ENCODE data around the gene SWI5. TPM values are rescaled to one million over a fixed set of nuclear protein-coding genes. Genes with fewer than 3 reads are reported as not detected.
A peak's percentile ranks its signal among the peaks of the same experiment; 100 is the strongest.

SWI5 gene
- polyA plus RNA-seq, 3 donors, result 14.4 to 18.0 (median 16.2) TPM

GRCh38 chr9:128288273-128289004 is 12.4 kb downstream of the SWI5 start:
- peaks cover 13 to 19% of the 10 kb centered on the region in 2 donors for H3K36me3 ChIP-seq (replicated peaks in 1 of 2; ENCODE audit: control insufficient read depth in 1 of 2, insufficient read depth in 2 of 2, low read length in 2 of 2)
- Mint-ChIP-seq H3K27ac (peak overlapping the region in 2 of 7 donors; percentile 37 to 42), H3K4me1 (no peaks in the 10 kb centered on the region), H3K36me3 (peaks cover 15 to 33% of the 10 kb centered on the region in 2 donors), H3K9me3 (no peaks in the 10 kb centered on the region), H3K27me3 (ENCODE audit: low read depth in 3 of 3) (no peaks in the 10 kb centered on the region), H3K4me3 (no peak overlapping the region)
- H2AFZ ChIP-seq (ENCODE audit: insufficient read depth, low read depth, low read length, poor library complexity, severe bottlenecking), result no peak overlapping the region
- no peaks in the 10 kb centered on the region for H3K27me3 ChIP-seq (ENCODE audit: control insufficient read depth in 2 of 2, insufficient read depth in 2 of 2, low read length in 2 of 2)
- H3K27ac ChIP-seq (ENCODE audit: low read depth in 1 of 2, low read length in 2 of 2), result no peak overlapping the region
- no peaks in the 10 kb centered on the region for H3K79me2 ChIP-seq (ENCODE audit: insufficient read depth, low read length)
- H3K4me2 ChIP-seq (replicated peaks; ENCODE audit: extremely low read depth, low read length, poor library complexity, severe bottlenecking), result no peak overlapping the region
- no peak overlapping the region for H3K9ac ChIP-seq (ENCODE audit: insufficient read depth, low read length, poor library complexity, severe bottlenecking)
- intact Hi-C loops (cut with micrococcal nuclease), result no loop called here
- H4K20me1 ChIP-seq (ENCODE audit: insufficient read depth, low read length), result no peaks in the 10 kb centered on the region
- no peak for TF ChIP-seq CTCF (IDR thresholded peaks at IDR 0.05)
- 100% methylated on average over 3 of the region's 11 CpGs for WGBS (ENCODE audit: insufficient coverage)
- no peaks in the 10 kb centered on the region for H3K4me1 ChIP-seq (ENCODE audit: control insufficient read depth in 1 of 2, insufficient read depth in 2 of 2, low read length in 2 of 2)
- H3K4me3 ChIP-seq (replicated peaks in 1 of 3; ENCODE audit: low read depth in 2 of 3, low read length in 3 of 3), result no peak overlapping the region
- H3K9me3 ChIP-seq (replicated peaks in 1 of 2; ENCODE audit: control insufficient read depth in 1 of 2, insufficient read depth in 1 of 2, low read length in 2 of 2), result no peaks in the 10 kb centered on the region
- no peak for DNase-seq

GRCh38 chr9:128292009-128292408 is 15.9 kb downstream of the SWI5 start:
- H3K27ac ChIP-seq (ENCODE audit: low read depth in 1 of 2, low read length in 2 of 2), result no peak overlapping the region

More at GRCh38 chr9:128292009-128292408, 15.9 kb downstream of the SWI5 start:
- Histone ChIP-seq H3K4me2 (replicated peaks; ENCODE audit: extremely low read depth, low read length, poor library complexity, severe bottlenecking) (no peak overlapping the region), H3K4me3 (replicated peaks in 1 of 3; ENCODE audit: low read depth in 2 of 3, low read length in 3 of 3) (no peak overlapping the region), H3K36me3 (replicated peaks in 1 of 2; ENCODE audit: control insufficient read depth in 1 of 2, insufficient read depth in 2 of 2, low read length in 2 of 2) (no peaks in the 10 kb centered on the region), H3K27me3 (ENCODE audit: control insufficient read depth in 2 of 2, insufficient read depth in 2 of 2, low read length in 2 of 2) (no peaks in the 10 kb centered on the region), H3K79me2 (ENCODE audit: insufficient read depth, low read length) (no peaks in the 10 kb centered on the region), H3K4me1 (ENCODE audit: control insufficient read depth in 1 of 2, insufficient read depth in 2 of 2, low read length in 2 of 2) (no peaks in the 10 kb centered on the region), H3K9me3 (replicated peaks in 1 of 2; ENCODE audit: control insufficient read depth in 1 of 2, insufficient read depth in 1 of 2, low read length in 2 of 2) (no peaks in the 10 kb centered on the region), H2AFZ (ENCODE audit: insufficient read depth, low read depth, low read length, poor library complexity, severe bottlenecking) (no peak overlapping the region), H3K9ac (ENCODE audit: insufficient read depth, low read length, poor library complexity, severe bottlenecking) (no peak overlapping the region), H4K20me1 (ENCODE audit: insufficient read depth, low read length) (no peaks in the 10 kb centered on the region)
- no CpG with 5 or more reads among the region's 3 CpGs for WGBS (ENCODE audit: insufficient coverage)
- H3K27ac Mint-ChIP-seq, result no peak overlapping the region
- no peaks in the 10 kb centered on the region for H3K27me3 Mint-ChIP-seq (ENCODE audit: low read depth in 3 of 3)
- no peak overlapping the region for H3K4me3 Mint-ChIP-seq
- no peak for TF ChIP-seq CTCF (IDR thresholded peaks at IDR 0.05)
- intact Hi-C loops (cut with micrococcal nuclease), result loop anchor here in 1 of 2 donors (10.0 kb wide), 1 partner anchor 123 kb away; no protein-coding TSS in a partner anchor
- DNase-seq, result no peak
- no peaks in the 10 kb centered on the region for H3K4me1 Mint-ChIP-seq
- no peaks in the 10 kb centered on the region for H3K9me3 Mint-ChIP-seq
- peaks cover 7 to 20% of the 10 kb centered on the region in 2 donors for H3K36me3 Mint-ChIP-seq

Data from CD14-positive monocyte (primary cell).